PFSK-1 (cell line): ENCODE results near the gene MAP2K5.

Experiments used
- FOXP2 ChIP-seq: optimal IDR thresholded peaks from 2 replicates; pipeline ENCODE3; 2011; ENCODE audit warnings: borderline replicate concordance, control low read depth, inconsistent platforms; ENCODE audit not compliant: insufficient read depth; ENCODE audit errors: extremely low read length, extremely low read depth
- POLR2AphosphoS5 ChIP-seq: IDR thresholded peaks from 2 replicates; pipeline ENCODE4 v1.6.1; 2012; ENCODE audit warnings: low read depth, mild to moderate bottlenecking, control low read depth, low read length, moderate library complexity
- REST ChIP-seq, 2 experiments: IDR thresholded peaks; 2 replicates each; pipeline versions ENCODE4 v1.6.1 to v1.8.0; 2011 to 2012; ENCODE audit warnings: low read depth in 2 of 2, low read length in 2 of 2, control low read depth in 1 of 2, inconsistent platforms in 1 of 2, mild to moderate bottlenecking in 1 of 2, moderate library complexity in 1 of 2; ENCODE audit not compliant: insufficient read depth in 1 of 2
- SIN3A ChIP-seq: IDR thresholded peaks from 2 replicates; pipeline ENCODE4 v1.6.1; 2012; ENCODE audit warnings: mild to moderate bottlenecking, low read length, moderate library complexity, borderline replicate concordance; ENCODE audit not compliant: insufficient read depth
- TAF1 ChIP-seq: IDR thresholded peaks from 2 replicates; pipeline ENCODE4 v1.6.1; 2012; ENCODE audit warnings: low read length, control low read depth, borderline replicate concordance; ENCODE audit not compliant: insufficient read depth

The MAP2K5 gene

GRCh38 chr15:67815036-67815592 lies 272.6 kb downstream of the MAP2K5 start:
- no peak for TF ChIP-seq FOXP2
- TF ChIP-seq POLR2AphosphoS5 = no peak
- no peak for TF ChIP-seq TAF1
- TF ChIP-seq REST (IDR thresholded peaks at IDR 0.05; ENCODE audit: insufficient read depth in 1 of 2, low read depth in 2 of 2, low read length in 2 of 2) = no peak
- TF ChIP-seq SIN3A = no peak

GRCh38 chr15:67816668-67817067 lies 274.2 kb downstream of the MAP2K5 start:
- no peak for TF ChIP-seq TAF1
- TF ChIP-seq FOXP2 = no peak
- TF ChIP-seq SIN3A = no peak
- TF ChIP-seq REST (IDR thresholded peaks at IDR 0.05; ENCODE audit: insufficient read depth in 1 of 2, low read depth in 2 of 2, low read length in 2 of 2) = no peak
- no peak for TF ChIP-seq POLR2AphosphoS5

- TF ChIP-seq REST (IDR thresholded peaks at IDR 0.05; ENCODE audit: insufficient read depth in 1 of 2, low read depth in 2 of 2, low read length in 2 of 2) = no peak
- TF ChIP-seq TAF1 = no peak
- no peak for TF ChIP-seq POLR2AphosphoS5
- TF ChIP-seq SIN3A = no peak
- no peak for TF ChIP-seq FOXP2
Observed at GRCh38 chr15:67818464-67818863, 276.0 kb downstream of the MAP2K5 start.

GRCh38 chr15:67819636-67820035 lies 277.1 kb downstream of the MAP2K5 start:
- TF ChIP-seq POLR2AphosphoS5 (no peak), TAF1 (no peak), FOXP2 (no peak), SIN3A (no peak), REST (IDR thresholded peaks at IDR 0.05; ENCODE audit: insufficient read depth in 1 of 2, low read depth in 2 of 2, low read length in 2 of 2) (no peak)
